HS-5 (cell line): ENCODE data around the gene UMAD1.

Source experiments
- DNase-seq: peaks from one replicate; pipeline ENCODE4 v3.0.0-alpha.2; 2012; ENCODE audit warnings: low read depth

UMAD1 gene

GRCh38 chr7:7766671-7767070, 126.1 kb downstream of the UMAD1 start:
- no peak for DNase-seq

GRCh38 chr7:7768977-7769709, 128.6 kb downstream of the UMAD1 start:
- no peak for DNase-seq

- DNase-seq: no peak
Observed at GRCh38 chr7:7769710-7770627, 129.4 kb downstream of the UMAD1 start.

- DNase-seq: no peak
Observed at GRCh38 chr7:7771452-7771851, 130.9 kb downstream of the UMAD1 start.

GRCh38 chr7:7772397-7772821, 131.9 kb downstream of the UMAD1 start:
- no peak for DNase-seq

- no peak for DNase-seq
Observed at GRCh38 chr7:7773334-7774309, 133.1 kb downstream of the UMAD1 start.

GRCh38 chr7:7779888-7780287, 139.3 kb downstream of the UMAD1 start:
- DNase-seq: no peak

- DNase-seq: no peak
Observed at GRCh38 chr7:7783001-7783400, 142.4 kb downstream of the UMAD1 start.

- DNase-seq: no peak
Observed at GRCh38 chr7:7785344-7785973, 144.9 kb downstream of the UMAD1 start.

GRCh38 chr7:7786595-7786994, 146.0 kb downstream of the UMAD1 start:
- no peak for DNase-seq

- no peak for DNase-seq
Observed at GRCh38 chr7:7789551-7789988, 149.0 kb downstream of the UMAD1 start.

GRCh38 chr7:7790041-7790741, 149.6 kb downstream of the UMAD1 start:
- no peak for DNase-seq

GRCh38 chr7:7791523-7791922, 151.0 kb downstream of the UMAD1 start:
- DNase-seq: no peak

- DNase-seq: no peak
Observed at GRCh38 chr7:7792056-7792455, 151.5 kb downstream of the UMAD1 start.

- no peak for DNase-seq
Observed at GRCh38 chr7:7793249-7793648, 152.7 kb downstream of the UMAD1 start.

- DNase-seq: no peak
Observed at GRCh38 chr7:7793921-7794320, 153.4 kb downstream of the UMAD1 start.

GRCh38 chr7:7795203-7795602, 154.7 kb downstream of the UMAD1 start:
- no peak for DNase-seq

GRCh38 chr7:7795630-7796121, 155.1 kb downstream of the UMAD1 start:
- DNase-seq: peak; percentile 69

- no peak for DNase-seq
Observed at GRCh38 chr7:7798510-7798909, 158.0 kb downstream of the UMAD1 start.

- DNase-seq: no peak
Observed at GRCh38 chr7:7799138-7799537, 158.6 kb downstream of the UMAD1 start.

GRCh38 chr7:7802531-7802930, 162.0 kb downstream of the UMAD1 start:
- no peak for DNase-seq
